ENCODE data around the gene WDR33.

Gene WDR33

GRCh38 chr2:127676906-127677305 lies 134.1 kb downstream of the WDR33 start:
- FAIRE-seq (no peak), DNase-seq (ENCODE audit: insufficient read length, low spot score) (no peak)
- TF ChIP-seq POU2F2 (IDR thresholded peaks at IDR 0.05; ENCODE audit: low read depth, low read length) (no peak), SPI1 (IDR thresholded peaks at IDR 0.05; ENCODE audit: low read depth, low read length) (no peak), POLR2A (IDR thresholded peaks at IDR 0.05; ENCODE audit: low read depth, low read length) (no peak), POLR2AphosphoS5 (IDR thresholded peaks at IDR 0.05; ENCODE audit: low read depth, low read length) (no peak), PAX5 (IDR thresholded peaks at IDR 0.05; ENCODE audit: insufficient read depth, low read length, severe bottlenecking) (no peak), TAF1 (IDR thresholded peaks at IDR 0.05; ENCODE audit: low read depth, low read length) (no peak)

DNA sequence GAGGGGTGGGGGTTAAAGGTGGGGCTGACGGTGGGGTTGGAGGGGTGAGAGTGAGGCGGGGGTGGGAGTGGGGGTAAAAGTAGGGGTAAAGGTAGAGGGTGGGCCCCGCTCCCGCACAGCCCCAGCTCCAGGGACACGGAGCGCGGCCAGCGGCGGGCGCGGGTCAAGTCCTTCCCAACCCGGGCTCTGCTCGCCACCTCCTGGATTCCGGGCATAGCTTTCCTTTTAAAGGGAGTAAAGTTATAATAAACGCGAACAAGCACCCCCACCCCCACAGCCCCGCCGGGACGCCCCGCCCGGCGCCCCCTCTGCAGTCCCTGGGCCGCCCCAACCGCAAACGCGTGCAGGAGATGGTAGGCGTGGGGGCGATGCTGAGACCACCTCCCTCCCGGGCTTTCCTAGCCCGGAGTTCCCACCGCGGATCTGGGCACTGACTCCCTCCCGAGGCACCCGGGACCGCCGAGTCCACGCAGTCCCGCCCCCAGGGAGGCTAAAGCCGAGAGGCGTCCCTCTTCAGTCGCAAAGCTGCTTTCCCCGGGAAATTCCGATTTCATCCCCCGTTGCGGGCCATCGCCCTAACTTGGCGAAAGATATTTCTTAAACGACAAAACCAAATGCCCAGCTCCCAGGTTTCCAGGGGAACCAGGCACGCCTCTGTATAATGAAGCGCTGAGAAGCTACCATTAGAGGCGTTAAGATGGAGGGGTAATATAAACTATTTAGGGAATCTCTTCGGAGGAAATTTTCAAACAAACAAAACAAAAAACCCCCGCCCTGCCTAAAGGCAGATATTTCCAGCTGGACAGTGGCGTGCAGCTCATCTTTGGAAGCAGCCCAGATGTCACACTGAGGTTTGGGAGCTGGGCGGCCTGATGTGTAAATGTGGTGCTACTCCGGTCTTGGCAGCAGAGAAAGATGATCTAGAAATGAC lies 135.4 kb downstream of the WDR33 start, which contains the start of gene LIMS2:
Gene LIMS2, minus strand, starts transcription at position 200 of the 931 bp plus-strand sequence. CDS start 506 bp downstream, outside the sequence.
- TF ChIP-seq SPI1 (IDR thresholded peaks at IDR 0.05; ENCODE audit: low read depth, low read length) (no peak), POLR2AphosphoS5 (IDR thresholded peaks at IDR 0.05; ENCODE audit: low read depth, low read length) (no peak), PAX5 (IDR thresholded peaks at IDR 0.05; ENCODE audit: insufficient read depth, low read length, severe bottlenecking) (no peak), TAF1 (IDR thresholded peaks at IDR 0.05; ENCODE audit: low read depth, low read length) (no peak)
- DNase-seq (ENCODE audit: insufficient read length, low spot score) = no peak
- FAIRE-seq = no peak

DNA sequence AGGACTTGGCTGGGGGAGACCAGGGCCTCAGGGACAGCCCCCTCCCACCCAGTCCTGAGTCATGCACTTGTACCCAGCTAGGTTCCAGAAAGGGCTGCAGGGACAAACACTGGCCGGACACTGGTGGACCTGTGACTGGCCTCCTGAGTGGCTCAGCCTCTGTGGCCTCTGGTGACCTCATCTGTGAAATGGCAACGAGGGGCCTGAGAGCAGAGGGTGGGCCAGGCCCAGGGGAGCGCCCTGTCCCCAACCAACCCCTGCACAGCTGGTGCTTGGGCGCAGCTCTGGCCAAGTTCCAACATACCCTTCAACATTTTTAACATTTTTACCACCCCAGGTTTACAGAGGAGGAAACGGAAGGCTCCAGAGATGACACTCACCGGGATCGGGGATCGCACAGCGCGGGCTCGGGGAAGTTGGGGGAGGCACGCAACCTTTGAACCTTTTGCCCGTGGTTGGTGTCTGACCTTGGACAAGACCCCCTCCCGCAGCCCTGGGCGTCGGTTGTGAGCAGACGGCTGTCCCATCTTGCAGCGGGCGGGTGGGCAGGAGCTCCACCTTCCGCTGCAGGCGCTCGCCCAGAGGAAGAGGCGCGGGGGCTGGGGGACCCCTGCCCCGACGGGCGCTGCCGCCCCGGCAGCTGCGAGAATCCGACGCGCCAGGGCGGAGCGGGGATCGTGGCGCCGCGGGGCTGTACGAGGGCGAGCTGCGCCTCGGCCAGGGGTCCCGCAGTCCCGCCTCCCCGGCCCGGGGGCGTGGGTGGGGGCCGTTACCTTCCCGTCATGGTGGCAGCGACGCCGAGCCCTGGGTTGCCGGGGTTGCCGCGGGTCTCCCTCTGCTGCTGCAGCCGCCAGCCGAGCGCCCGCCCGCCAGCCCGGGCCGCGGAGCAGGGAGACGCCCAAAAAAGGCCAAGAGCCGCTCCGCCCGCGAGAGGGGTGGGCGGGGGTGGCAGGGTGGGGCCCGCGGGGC lies 136.4 kb downstream of the WDR33 start:
- FAIRE-seq (no peak), DNase-seq (ENCODE audit: insufficient read length, low spot score) (peak; percentile 59)
- TF ChIP-seq PAX5 (IDR thresholded peaks at IDR 0.05; ENCODE audit: insufficient read depth, low read length, severe bottlenecking) = no peak
- no peak for TF ChIP-seq SPI1 (IDR thresholded peaks at IDR 0.05; ENCODE audit: low read depth, low read length)
- TF ChIP-seq POLR2A (IDR thresholded peaks at IDR 0.05; ENCODE audit: low read depth, low read length) = no peak
- no peak for TF ChIP-seq POLR2AphosphoS5 (IDR thresholded peaks at IDR 0.05; ENCODE audit: low read depth, low read length)
- TF ChIP-seq TAF1 (IDR thresholded peaks at IDR 0.05; ENCODE audit: low read depth, low read length) = no peak
- no peak for TF ChIP-seq POU2F2 (IDR thresholded peaks at IDR 0.05; ENCODE audit: low read depth, low read length)

DNA sequence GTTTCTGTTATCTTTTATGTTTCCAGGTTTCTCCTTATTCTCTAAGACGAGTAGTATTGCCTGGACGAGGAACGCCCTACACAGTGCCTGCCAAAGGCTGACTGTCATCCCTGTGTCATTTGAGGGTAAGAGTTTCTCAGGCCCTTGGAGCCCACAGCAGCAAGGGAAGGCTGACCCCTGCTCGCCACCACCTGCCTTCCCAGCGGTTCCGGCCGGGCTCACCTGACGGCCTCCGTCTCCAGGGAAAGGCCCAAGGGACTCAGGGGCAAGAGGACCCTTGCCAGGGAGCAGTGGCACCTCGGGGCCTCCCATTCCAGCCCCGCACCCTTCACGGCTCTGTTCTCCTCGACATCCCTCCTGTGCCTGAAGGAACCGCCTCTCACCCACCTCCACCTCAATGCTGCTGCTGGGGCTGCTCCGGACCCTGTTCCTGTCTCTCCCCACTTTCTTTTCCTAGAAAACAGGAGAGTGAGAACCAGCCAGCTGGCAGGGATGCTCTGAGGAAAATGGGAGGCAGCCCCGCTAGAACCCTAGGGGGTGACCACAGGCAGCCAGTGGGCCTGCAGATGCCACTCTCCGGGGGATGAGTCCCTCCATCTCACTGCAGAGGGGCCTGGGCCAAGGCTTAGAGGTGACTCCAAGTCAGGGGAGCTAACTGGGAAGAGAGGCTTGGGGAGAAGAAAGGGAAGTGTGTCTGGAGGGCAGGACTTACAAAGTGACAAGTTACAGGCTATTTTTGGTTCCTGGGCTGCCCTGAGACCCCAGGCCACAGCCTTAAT lies 137.5 kb downstream of the WDR33 start:
- FAIRE-seq = no peak
- DNase-seq (ENCODE audit: insufficient read length, low spot score) = no peak
- TF ChIP-seq SPI1 (IDR thresholded peaks at IDR 0.05; ENCODE audit: low read depth, low read length) = no peak
- TF ChIP-seq PAX5 (IDR thresholded peaks at IDR 0.05; ENCODE audit: insufficient read depth, low read length, severe bottlenecking) = no peak
- TF ChIP-seq POU2F2 (IDR thresholded peaks at IDR 0.05; ENCODE audit: low read depth, low read length) = no peak
- TF ChIP-seq POLR2AphosphoS5 (IDR thresholded peaks at IDR 0.05; ENCODE audit: low read depth, low read length) = no peak
- TF ChIP-seq POLR2A (IDR thresholded peaks at IDR 0.05; ENCODE audit: low read depth, low read length) = no peak
- no peak for TF ChIP-seq TAF1 (IDR thresholded peaks at IDR 0.05; ENCODE audit: low read depth, low read length)

DNA sequence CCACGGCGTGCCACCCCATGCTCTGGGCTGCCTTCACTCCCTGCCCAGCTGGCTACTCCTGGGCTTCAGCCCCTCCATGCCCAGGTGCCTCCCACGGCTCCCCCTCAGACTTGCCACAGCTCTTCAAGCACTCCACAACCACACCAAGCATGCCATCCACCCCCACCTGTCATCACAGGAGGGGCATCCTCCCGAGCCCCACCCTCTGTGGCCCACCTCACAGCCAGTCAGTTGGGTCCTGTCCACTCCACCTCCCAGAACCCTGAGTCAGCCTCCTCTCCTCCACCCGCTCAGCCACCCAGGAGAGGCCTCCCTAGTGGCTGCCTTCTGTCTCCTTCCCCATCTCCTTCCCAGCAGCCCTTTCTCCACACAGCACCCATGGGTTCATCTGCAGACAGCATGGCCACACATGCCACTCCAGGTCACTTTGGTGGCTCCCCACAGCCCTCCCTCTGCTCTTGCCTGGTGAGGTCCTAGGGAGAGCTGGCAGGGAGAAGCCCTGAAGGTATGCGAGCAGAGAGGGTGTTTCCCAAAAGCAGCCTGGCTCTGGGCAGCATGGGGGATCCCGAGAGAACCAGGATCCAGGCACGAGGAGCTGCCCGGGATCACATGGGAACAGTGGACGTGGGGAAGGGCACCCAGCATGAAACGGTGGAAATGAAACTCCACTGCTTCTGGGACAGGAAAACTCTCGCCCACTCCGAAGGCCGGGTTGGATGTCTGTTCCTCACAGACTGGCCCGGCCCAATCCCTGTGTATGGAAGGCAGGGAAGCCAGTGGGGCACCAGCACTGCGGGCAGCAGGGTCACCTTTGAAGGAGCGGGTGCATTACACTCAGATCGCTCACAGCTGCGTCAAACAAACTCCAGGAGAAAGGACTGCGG lies 138.4 kb downstream of the WDR33 start:
- no peak for FAIRE-seq
- TF ChIP-seq TAF1 (IDR thresholded peaks at IDR 0.05; ENCODE audit: low read depth, low read length) (no peak), POLR2A (IDR thresholded peaks at IDR 0.05; ENCODE audit: low read depth, low read length) (no peak), PAX5 (IDR thresholded peaks at IDR 0.05; ENCODE audit: insufficient read depth, low read length, severe bottlenecking) (no peak), POLR2AphosphoS5 (IDR thresholded peaks at IDR 0.05; ENCODE audit: low read depth, low read length) (no peak), SPI1 (IDR thresholded peaks at IDR 0.05; ENCODE audit: low read depth, low read length) (no peak), POU2F2 (IDR thresholded peaks at IDR 0.05; ENCODE audit: low read depth, low read length) (no peak)
- no peak for DNase-seq (ENCODE audit: insufficient read length, low spot score)

DNA sequence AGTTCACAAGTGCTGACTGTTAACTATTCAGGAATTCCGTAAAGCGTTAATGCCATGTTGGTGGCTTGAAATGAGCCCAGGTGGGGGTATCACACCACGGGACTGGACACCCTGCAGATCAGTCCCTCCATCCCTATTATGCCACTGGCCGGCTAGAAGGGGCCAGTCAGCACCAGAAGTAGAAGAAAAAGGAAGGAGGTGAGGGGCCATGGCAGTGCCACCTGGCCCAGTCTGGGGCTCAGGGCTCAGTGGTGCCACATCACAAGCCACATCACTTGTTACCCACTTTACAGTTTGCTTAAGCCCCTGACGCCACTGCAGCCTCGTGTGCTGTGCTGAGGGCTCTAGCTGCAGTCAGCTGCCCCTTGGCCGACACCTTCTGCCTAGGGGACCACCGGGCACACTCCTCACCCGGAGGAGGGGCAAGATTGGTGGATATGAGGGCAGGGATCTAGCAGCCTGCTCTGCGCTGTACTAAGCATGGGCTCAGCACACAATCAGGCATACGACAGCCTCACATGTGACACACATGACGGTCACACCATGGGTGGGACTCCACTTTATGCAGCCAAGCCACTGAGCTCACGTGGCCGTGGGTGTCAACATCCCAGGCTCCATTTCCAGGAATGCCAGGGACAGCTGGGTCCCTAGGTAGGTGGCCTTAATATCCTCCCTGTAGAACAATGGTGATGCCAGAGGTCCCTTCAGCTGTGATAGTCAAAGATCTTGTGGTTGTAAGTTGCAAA lies 139.2 kb downstream of the WDR33 start:
- FAIRE-seq = no peak
- TF ChIP-seq POLR2AphosphoS5 (IDR thresholded peaks at IDR 0.05; ENCODE audit: low read depth, low read length) = no peak
- TF ChIP-seq PAX5 (IDR thresholded peaks at IDR 0.05; ENCODE audit: insufficient read depth, low read length, severe bottlenecking) = no peak
- TF ChIP-seq TAF1 (IDR thresholded peaks at IDR 0.05; ENCODE audit: low read depth, low read length) = no peak
- no peak for TF ChIP-seq POU2F2 (IDR thresholded peaks at IDR 0.05; ENCODE audit: low read depth, low read length)
- TF ChIP-seq POLR2A (IDR thresholded peaks at IDR 0.05; ENCODE audit: low read depth, low read length) = no peak
- no peak for DNase-seq (ENCODE audit: insufficient read length, low spot score)

DNA sequence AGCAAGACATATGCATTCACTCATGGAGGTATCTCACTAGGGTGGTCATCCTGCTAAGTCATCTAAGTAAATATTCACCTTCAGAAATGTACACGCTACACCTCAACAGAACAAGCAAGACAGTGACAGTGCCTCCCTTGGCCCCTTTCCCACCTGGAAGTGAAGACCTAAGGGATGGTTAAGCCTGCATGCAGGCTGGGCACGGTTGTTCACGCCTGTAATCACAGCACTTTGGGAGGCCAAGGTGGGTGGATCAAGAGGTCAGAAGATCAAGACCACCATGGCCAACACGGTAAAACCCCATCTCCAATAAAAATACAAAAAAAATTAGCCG lies 140.0 kb downstream of the WDR33 start:
- TF ChIP-seq PAX5 (IDR thresholded peaks at IDR 0.05; ENCODE audit: insufficient read depth, low read length, severe bottlenecking) (no peak), TAF1 (IDR thresholded peaks at IDR 0.05; ENCODE audit: low read depth, low read length) (no peak), POLR2A (IDR thresholded peaks at IDR 0.05; ENCODE audit: low read depth, low read length) (no peak), SPI1 (IDR thresholded peaks at IDR 0.05; ENCODE audit: low read depth, low read length) (no peak), POU2F2 (IDR thresholded peaks at IDR 0.05; ENCODE audit: low read depth, low read length) (no peak), POLR2AphosphoS5 (IDR thresholded peaks at IDR 0.05; ENCODE audit: low read depth, low read length) (no peak)
- no peak for DNase-seq (ENCODE audit: insufficient read length, low spot score)
- FAIRE-seq = no peak
